HG03103 (cell line): ENCODE results near the gene NRAS.

Experiments used
- ATAC-seq: cut with Tn5 transposase; IDR thresholded peaks from one replicate; pipeline ENCODE4 v1.9.1; 2021; ENCODE audit warnings: low read depth; ENCODE audit not compliant: unreplicated experiment

NRAS gene

DNA sequence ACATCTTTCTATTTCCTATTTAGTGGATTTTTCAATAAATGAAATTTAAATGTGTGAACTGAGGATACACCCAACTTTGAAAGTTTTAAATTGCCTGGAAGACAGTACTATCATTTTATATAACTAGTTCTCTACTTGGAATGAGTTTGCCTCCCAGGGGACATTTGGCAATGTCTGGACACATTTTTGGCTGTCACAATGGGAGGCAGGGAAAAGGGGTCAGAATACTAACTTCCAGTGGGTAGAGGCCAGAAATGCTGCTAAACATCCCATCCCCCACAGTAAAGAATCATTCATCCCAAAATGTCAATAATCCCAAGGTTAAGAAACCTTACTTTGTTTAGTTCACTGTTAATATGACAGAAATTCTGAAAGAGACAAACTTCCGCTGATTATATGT lies 13.2 kb upstream of the NRAS start:
- ATAC-seq, result no peak

GRCh38 chr1:114728553-114728952 lies 12.0 kb upstream of the NRAS start:
- no peak for ATAC-seq

DNA sequence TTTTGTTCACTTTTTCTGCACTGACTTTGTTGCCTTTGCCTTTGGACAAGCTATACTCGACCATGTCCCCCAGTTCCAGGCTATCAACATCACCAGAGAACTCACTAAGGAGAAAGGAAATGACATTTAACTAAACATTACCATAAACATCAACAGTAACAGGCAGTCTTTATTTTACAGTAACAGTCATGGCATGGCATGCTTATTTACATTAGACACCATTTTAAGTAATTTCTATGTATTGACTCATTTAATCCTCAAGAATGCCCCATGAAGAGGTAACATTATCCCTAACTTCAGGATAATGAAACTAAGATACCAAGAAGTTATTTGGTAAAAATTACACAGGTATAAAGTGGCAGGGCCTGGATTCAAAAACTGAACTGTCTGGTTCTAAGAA lies 8.7 kb upstream of the NRAS start:
- no peak for ATAC-seq

GRCh38 chr1:114723915-114724314 lies 7.3 kb upstream of the NRAS start:
- no peak for ATAC-seq

- ATAC-seq, result no peak
These were observed 6.9 kb upstream of the NRAS start for GRCh38 chr1:114723457-114723856.

DNA sequence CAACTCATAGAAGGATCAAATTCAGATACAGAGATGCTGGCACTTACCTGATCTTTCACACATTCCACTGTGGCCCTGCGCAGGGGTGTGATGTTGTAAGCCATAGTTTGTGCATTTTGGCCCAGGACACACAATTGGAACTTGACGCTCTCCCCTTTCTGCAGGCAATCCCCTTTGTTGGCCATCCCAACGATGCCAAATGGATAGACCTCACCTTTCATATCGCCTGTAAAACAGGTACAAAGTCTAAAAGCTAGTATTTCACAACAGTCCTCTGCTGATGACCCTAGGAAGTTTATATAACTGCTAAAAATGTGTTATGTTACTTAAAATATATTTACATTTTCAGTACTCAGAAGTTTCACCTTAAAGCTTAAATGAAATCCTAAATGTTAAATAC lies 3.9 kb upstream of the NRAS start:
- no peak for ATAC-seq

DNA sequence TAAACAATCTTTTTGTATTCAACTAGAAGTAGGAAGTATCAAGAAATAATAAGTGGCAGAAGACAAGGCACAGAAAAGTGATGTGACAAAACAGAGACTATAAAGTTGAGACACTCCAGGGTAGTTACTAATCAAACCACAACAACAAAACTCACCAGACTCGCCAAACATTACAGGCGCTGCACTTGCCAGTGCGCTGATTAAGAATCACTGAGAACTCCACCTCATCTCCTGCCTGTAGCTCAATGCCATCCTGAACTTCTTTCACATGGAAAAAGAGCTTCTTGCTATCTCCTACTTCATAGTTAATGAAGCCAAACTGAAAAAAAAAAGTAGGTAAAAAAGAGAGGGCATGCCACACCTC lies 2.8 kb upstream of the NRAS start:
- ATAC-seq, result no peak

DNA sequence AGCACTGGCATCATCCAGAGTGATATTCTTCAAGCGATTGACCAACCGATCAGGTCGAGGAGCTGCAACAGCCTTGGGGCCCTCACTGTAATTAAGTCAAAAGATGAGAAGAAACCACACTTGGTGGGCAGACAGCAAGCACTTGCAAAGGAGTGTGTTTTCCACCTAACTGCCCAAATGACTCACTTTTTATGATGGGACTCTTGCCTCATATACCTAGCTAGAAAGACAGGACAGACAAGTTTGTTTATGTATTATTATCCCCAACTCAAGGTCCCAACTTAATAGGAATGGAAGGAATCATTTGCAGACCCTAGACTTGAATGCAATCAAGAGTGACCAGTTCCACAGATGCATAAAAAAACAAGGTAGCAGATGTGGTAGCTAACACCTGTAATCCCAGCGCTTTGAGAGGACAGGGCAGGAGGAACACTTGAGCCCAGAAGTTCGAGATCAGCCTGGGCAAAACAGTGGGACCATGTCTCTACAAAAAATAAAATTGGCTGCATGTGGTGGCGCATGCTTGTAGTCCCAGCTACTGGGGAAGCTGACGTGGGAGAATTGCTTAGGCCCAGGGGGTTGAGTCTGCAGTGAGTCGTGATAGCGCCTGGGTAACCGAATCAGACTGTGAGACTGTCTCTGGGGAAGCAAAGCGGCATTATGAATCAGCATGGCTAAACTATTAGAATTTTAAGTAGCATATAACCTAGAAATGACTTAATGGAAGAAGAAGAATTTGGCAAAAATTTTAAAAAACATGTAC lies 2.3 kb upstream of the NRAS start:
- no peak for ATAC-seq

DNA sequence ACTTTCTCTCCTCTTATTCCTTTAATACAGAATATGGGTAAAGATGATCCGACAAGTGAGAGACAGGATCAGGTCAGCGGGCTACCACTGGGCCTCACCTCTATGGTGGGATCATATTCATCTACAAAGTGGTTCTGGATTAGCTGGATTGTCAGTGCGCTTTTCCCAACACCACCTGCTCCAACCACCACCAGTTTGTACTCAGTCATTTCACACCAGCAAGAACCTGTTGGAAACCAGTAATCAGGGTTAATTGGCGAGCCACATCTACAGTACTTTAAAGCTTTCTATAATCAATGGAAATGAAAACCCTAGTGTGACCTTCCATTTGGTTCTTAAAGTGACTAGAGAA lies 643 bp downstream of the NRAS start:
- ATAC-seq, result no peak

GRCh38 chr1:114712977-114713376 lies 3.6 kb downstream of the NRAS start:
- no peak for ATAC-seq

DNA sequence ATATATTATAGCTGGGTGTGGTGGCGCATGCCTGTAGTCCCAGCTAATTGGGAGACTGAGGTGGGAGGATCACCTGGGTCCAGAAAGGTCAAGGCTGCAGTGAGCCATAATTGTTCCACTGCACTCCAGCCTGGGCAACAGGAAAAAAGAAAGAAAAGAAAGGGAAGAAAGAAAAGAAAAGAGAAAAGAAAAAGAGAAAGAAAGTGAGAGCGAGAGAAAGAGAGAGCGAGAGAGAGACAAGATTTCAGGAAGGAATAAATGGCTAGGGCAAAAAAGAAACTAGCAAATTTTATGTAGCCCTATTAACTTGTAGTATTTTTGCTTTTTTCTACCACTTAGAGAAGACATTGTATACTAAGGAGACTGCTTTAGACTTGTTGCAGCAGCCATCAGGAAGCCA lies 6.2 kb downstream of the NRAS start:
- ATAC-seq, result no peak

GRCh38 chr1:114707604-114708003 lies 9.0 kb downstream of the NRAS start:
- no peak for ATAC-seq

GRCh38 chr1:114703242-114703641 lies 13.3 kb downstream of the NRAS start:
- no peak for ATAC-seq

- ATAC-seq, result no peak
These were observed 13.8 kb downstream of the NRAS start for GRCh38 chr1:114702737-114703136.

DNA sequence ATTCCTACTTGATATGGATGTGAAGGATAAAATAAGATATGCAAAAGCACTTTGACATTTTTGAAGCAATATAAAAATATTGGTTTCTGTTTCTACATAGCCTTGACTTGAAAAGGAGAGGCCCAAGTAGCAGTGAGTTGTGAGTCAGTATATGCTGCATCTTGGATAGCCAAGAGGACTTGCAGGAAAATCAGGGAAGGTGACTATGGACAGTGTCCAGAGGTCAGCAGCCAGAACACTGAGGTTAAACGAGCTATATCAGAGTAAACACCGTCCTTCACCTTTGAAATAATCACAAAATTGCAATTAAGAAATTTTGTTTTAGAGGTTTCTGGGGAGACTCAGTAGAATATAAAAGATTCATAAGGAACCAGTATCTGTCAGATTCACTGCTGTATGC lies 14.6 kb downstream of the NRAS start:
- no peak for ATAC-seq

DNA sequence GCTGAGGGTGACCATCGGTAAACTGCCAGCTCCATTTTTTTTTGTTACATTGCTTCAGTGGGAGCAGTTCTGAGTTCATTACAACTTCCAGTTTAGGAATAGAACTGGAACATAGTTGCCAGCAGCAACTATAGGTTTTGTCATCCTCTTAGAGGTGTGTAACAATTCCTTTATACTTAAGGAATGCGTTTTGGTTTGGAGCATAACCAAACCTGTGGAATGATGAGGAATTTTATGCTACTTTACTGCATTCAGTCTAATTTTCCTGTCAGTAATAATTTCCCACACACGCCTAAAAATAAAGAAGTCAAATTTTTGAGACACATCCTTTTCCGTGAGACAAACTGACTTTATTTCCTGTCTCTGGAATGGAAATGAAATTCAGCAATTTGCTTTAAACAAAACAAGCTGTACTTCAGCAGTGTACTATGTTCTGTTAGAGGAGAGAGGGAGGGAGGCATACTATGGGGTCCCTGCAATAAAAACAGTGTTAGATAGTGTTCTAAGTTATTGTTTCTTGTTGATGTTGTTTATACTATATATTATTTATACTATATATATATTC lies 16.5 kb downstream of the NRAS start:
- ATAC-seq, result no peak

DNA sequence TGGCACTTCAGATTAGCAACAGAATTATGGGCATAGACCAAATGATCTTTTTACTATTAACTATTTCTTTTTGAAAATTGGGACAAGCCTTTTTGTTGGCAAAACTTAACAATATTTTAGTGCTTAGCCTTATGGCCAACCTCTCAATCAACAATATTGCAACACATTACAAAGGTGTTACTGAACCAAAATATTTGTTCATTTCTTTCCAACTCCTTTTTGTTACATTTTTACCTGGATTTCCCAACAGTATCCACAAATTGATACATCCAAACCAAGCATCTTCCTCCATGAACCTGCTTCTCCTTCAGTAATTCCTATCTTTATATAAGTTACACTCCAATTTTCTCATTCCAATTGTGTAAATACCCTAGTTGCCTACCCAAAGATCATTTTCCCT lies 19.8 kb downstream of the NRAS start:
- no peak for ATAC-seq

- ATAC-seq, result no peak
These were observed 21.0 kb downstream of the NRAS start, which contains the start of gene AMPD1 for GRCh38 chr1:114695430-114696058. AMPD1 (minus strand) TSS chr1:114695546; CDS start chr1:114695471, 75 bp downstream.

DNA sequence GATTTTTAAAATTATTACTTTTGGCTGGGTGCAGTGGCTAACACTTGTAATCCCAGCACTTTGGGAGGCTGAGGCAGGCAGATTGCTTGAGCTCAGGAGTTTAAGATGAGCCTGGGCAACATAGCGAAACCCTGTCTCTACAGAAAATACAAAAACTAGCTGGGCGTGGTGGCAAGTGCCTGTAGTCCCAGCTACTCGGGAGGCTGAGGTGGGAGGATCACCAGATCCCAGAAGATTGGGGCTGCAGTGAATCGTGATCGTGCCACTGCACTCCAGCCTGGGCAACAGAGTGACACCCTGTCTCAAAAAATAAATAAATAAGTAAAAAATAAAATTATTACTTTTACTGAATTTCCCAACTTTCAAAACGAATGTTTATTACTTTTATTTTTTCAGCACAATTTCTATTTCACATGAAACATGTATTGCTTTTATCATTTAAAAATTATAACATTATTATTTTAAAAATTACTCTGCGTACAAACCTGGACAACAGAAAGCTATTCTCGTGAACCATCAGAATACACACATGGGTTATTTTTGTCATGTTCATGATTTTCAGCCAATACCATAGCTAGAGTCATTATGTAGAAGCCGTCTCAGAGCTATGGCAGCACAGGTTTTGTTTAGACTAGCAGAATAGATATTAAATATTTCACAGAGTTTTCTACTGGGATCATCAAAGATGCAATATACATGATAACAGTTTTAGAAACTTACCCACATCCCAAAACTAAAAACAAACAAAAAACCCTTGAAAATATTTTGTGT lies 21.8 kb downstream of the NRAS start:
- ATAC-seq, result no peak

GRCh38 chr1:114692947-114693346 lies 23.6 kb downstream of the NRAS start:
- ATAC-seq, result no peak

DNA sequence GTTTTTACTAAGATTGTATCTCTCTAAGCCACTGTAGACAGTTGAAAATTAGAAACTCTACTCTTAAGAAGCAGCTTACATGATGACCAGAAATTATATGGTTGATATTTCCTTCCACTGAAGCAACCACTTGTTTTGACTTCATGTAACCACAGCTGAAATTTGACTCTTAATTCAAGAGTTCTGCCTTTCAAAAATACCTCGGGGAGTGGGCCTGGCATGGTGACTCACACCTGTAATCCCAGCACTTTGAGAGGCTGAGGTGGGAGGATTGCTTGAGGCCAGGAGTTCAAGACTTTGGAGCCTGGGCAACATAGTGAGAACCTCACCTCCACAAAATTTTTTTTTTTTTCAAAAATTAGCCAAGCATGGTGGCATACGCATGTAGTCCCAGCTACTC lies 25.5 kb downstream of the NRAS start:
- ATAC-seq, result no peak
